Epithelial cell of esophagus (primary cell): ENCODE measurements around the gene PPP1CC.
"Not testable (repeated sequence)": the region's sequence is repeated elsewhere in the genome, so short reads cannot be mapped to it uniquely, and the experiment has no call there.

Source experiments
- DNase-seq: peaks from one replicate; pipeline ENCODE4 v3.0.0; 2010; ENCODE audit warnings: low read depth
- H3K4me3 ChIP-seq: 2 replicates; pipeline ENCODE4 v1.5.1; 2011; ENCODE audit warnings: mild to moderate bottlenecking, low read length, control low read depth
- TF ChIP-seq, protein P1 (sequence below): IDR thresholded peaks from 2 replicates; pipeline ENCODE4 v1.5.1; 2011; ENCODE audit warnings: low read depth, mild to moderate bottlenecking, low read length, control low read depth, inconsistent platforms; ENCODE audit not compliant: insufficient read depth; ENCODE audit errors: missing control alignments

The PPP1CC gene

DNA sequence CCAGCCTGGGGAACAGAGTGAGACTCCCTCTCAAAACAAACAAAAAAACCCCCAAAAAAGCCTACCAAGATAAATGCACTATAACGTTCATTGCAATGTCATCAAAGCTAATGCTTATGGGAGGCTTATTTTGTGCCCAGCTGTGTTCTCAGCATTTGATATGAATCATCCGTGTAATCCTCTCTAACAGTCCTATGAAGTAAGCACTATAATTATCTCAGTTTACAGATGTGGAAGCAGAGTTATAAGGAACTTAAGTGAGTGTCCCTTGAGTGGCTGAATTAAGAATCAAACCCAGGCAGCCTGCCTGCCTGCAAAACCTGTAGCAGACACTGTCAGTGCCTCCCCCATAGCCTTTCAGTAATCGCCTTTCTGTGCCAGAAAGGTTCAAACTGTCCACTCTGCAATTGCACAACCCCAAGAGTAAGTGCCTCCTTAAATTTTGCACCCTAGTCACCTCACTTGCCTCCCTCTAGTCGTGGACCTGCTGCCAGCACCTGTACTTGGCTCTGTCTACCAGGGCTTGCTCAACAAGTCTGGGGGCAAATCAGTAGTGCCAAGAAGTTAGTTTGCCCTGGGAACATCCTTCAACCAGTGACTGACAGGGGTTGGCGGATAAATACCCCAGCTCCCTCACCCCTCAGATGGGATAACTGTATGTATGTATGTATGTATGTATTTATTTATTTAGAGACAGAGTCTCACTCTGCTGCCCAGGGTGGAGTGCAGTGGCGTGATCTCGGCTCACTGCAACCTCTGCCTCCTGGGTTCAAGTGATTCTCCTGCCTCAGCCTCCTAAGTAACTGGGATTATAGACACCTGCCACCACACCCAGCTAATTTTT, 23.8 kb upstream of the PPP1CC start:
- no peak overlapping the region for H3K4me3 ChIP-seq
- DNase-seq, result peak; percentile 6
- TF ChIP-seq, protein P1, sequence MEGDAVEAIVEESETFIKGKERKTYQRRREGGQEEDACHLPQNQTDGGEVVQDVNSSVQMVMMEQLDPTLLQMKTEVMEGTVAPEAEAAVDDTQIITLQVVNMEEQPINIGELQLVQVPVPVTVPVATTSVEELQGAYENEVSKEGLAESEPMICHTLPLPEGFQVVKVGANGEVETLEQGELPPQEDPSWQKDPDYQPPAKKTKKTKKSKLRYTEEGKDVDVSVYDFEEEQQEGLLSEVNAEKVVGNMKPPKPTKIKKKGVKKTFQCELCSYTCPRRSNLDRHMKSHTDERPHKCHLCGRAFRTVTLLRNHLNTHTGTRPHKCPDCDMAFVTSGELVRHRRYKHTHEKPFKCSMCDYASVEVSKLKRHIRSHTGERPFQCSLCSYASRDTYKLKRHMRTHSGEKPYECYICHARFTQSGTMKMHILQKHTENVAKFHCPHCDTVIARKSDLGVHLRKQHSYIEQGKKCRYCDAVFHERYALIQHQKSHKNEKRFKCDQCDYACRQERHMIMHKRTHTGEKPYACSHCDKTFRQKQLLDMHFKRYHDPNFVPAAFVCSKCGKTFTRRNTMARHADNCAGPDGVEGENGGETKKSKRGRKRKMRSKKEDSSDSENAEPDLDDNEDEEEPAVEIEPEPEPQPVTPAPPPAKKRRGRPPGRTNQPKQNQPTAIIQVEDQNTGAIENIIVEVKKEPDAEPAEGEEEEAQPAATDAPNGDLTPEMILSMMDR, result no peak

DNA sequence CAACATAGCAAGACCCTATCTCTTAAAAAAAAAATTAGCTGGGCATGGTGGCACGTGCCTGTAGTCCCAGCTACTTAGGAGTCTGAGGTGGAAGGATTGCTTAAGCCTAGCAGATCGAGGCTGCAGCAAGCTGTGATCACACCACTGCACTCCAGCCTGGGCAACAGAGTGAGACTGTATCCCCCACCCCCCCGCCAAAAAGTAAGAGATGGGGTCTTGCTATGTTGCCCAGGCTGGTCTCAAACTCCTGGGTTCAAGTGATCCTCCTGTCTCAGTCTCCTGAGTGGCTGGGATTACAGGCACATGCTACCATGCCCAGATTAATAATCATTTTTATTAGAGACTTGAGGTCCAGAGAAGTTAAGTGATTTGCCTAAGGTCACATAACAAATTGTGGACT, 22.9 kb upstream of the PPP1CC start:
- H3K4me3 ChIP-seq, DNase-seq: not testable (repeated sequence)

DNA sequence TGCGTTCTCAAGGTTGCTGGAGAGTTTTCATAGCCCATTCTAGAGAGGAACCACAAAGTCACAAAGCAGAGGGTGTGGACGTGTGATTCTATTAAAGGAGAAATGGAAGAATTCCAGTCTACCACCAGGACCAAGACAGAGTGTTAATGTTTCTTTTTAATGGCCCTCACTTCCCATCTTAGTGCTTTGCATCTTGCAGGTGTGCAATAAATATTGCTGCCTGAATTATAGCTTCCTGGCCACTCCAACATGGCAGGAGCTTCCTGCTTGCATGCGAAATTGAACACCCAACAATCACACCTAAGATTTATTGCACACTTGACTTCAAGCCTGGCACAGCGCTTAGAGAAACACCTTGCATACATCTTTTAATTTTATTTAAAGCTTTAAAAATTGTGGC, 22.4 kb upstream of the PPP1CC start:
- H3K4me3 ChIP-seq, result no peak overlapping the region
- DNase-seq, result no peak
- TF ChIP-seq, protein P1, result no peak

DNA sequence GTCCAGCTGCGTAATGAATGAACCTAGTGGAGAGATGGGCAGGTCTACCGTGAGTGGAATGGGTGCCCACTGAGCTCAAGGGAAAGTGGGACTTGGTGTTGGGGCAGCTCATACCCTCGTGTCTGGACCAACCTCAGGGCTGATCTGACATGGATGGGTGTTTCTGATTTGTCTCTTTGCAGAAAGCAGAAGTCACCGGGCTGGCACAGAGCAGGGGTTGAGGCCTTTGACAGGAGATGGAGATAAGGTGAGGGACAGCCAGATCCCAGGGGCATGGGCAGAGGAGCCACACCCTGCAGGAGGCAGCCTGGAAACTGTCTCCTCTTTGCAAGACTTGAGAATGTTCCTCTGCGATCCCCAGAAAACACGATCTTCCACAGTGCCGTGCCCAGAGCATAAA, 20.9 kb upstream of the PPP1CC start:
- TF ChIP-seq, protein P1, result no peak
- H3K4me3 ChIP-seq, result no peak overlapping the region
- DNase-seq, result no peak

DNA sequence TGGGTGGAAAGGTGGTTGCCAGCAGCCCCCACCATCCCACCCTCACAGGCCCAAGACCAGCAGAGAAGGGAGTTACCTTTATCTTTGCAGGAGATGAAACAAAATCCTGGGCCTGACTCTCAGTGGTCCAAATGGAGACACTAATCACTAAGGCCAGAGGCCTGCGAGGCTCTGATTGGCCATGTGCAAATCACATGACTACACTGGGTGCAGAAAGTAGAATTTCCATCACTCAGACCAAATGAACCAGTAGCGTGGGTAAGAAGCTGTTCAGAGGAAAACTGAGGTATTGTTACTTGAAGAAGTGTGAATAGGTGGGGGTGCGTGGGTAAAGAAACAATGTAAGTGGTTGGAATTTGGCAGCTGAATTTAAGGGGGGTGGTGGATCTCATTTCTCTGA, 20.2 kb upstream of the PPP1CC start:
- TF ChIP-seq, protein P1, result no peak
- no peak overlapping the region for H3K4me3 ChIP-seq
- no peak for DNase-seq

DNA sequence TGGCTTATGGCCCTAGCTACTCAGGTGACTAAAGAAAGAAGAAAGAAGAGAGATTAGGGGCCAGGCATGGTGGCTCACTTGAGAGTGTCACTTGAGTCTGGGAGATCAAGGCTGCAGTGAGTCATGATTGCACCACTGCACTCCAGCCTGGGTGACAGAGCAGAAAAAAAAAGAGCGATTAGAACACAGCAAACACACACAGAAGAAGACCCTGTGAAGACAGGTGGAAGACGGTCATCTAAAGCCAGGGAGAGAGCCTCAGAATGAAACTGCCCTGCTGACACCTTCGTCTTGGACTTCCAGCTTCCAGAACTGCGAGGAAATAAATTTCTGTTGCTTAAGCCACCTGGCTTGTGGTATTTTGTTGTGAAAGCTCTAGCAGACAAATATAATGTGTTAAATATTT, 17.5 kb upstream of the PPP1CC start:
- TF ChIP-seq, protein P1, result no peak
- no peak for DNase-seq
- H3K4me3 ChIP-seq, result no peak overlapping the region

DNA sequence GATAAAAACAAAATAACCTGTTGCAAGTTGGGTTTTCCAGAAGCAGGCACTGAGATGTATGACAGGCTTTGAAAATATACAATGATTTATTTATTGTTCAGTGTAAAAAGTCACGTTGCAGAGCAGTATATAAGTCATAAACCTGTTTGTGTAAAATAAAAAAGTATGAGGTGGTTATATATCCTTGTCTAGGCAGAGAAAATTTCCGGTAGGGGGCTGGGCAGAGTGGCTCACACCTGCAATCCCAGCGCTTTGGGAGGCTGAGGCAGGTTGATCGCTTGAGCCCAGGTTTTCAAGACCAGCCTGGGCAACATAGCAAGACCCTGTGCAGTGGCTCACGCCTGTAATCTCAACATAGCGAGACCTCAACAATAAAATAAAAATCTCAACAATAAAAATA, 16.2 kb upstream of the PPP1CC start:
- TF ChIP-seq, protein P1, result no peak
- DNase-seq, result no peak
- no peak overlapping the region for H3K4me3 ChIP-seq
